Astrocyte (in vitro differentiated cells and primary cell): ENCODE data around the gene GPATCH11.

Source experiments
- CTCF ChIP-seq: IDR thresholded peaks from 2 replicates; pipeline ENCODE4 v1.5.1; 2011; ENCODE audit warnings: low read depth, mild to moderate bottlenecking, inconsistent platforms, low read length, moderate library complexity; ENCODE audit not compliant: insufficient read depth
- EZH2 ChIP-seq: IDR thresholded peaks from 2 replicates; pipeline ENCODE4 v1.6.1; 2012; ENCODE audit warnings: mild to moderate bottlenecking, low read length, inconsistent platforms; ENCODE audit not compliant: insufficient read depth

DNA sequence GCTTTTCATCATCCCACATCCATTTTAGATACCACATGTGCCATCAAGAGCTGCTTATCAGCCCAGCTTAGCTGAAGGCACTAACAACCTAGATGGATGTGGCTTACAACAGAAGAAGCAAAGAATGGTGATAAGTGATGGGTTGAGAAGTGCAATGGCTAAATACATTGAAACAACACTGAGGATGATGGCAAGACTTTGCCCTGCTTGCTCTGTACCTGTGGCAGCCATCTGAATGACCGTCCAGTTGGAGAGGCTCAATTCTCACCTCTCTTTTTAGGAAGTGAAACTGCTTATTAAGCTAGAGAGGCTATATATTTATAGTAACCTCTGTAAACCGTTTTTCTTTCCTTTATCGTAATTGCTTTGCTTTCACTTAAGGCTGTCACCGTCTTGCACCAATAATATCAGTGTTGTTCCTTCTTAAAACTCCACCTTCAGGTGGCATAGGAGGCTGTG is 5.7 kb downstream of the GPATCH11 start:
- TF ChIP-seq CTCF = no peak
- TF ChIP-seq EZH2 = no peak
